HG02588 (cell line): ENCODE measurements around the gene RUSF1.
"Not testable (repeated sequence)": the region's sequence is repeated elsewhere in the genome, so short reads cannot be mapped to it uniquely, and the experiment has no call there.

Experiments used
- ATAC-seq: cut with Tn5 transposase; IDR thresholded peaks from one replicate; pipeline ENCODE4 v1.9.1; 2021; ENCODE audit warnings: mild to moderate bottlenecking, moderate library complexity; ENCODE audit not compliant: unreplicated experiment

The RUSF1 gene

GRCh38 chr16:31507929-31508705 is at the start of gene RUSF1:
Gene RUSF1, minus strand, starts transcription at chr16:31508391. Its CDS starts 18 bp downstream, at chr16:31508373.
- ATAC-seq: peak; percentile 85

DNA sequence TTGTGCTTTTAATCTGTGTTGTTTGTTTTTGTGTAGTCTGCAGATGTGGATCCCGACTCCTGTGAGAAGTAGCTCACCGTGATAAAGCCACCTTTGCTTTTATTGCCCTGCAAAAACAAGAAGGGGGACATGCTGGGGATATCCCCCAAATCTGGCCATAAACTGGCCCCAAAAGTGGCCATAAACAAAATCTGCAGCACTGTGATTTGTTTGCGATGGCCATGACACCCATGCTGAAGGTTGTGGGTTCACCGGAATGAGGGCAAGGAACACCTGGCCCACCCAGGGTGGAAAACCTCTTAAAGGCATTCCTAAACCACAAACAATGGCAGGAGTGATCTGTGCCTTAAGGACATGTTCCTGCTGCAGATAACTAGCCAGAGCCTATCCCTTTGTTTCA is 34.6 kb upstream of the RUSF1 start:
- ATAC-seq: no peak

GRCh38 chr16:31539762-31540161 is 31.6 kb upstream of the RUSF1 start:
- not testable (repeated sequence) for ATAC-seq

DNA sequence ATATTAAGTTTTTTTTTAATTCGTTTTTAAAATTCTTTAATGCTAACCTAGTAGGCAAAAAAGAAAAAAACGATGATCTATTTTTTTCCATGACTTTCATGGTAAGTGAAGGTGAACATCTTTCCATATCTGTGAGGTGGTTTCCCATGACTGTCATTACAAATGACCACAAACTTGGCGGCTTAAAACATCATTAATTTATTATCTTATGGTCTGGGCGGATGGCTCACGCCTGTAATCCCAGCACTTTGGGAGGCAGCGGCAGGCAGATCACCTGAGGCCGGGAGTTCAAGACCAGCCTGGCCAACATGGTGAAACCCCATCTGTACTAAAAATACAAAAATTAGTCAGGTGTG is 30.0 kb upstream of the RUSF1 start:
- ATAC-seq: not testable (repeated sequence)

DNA sequence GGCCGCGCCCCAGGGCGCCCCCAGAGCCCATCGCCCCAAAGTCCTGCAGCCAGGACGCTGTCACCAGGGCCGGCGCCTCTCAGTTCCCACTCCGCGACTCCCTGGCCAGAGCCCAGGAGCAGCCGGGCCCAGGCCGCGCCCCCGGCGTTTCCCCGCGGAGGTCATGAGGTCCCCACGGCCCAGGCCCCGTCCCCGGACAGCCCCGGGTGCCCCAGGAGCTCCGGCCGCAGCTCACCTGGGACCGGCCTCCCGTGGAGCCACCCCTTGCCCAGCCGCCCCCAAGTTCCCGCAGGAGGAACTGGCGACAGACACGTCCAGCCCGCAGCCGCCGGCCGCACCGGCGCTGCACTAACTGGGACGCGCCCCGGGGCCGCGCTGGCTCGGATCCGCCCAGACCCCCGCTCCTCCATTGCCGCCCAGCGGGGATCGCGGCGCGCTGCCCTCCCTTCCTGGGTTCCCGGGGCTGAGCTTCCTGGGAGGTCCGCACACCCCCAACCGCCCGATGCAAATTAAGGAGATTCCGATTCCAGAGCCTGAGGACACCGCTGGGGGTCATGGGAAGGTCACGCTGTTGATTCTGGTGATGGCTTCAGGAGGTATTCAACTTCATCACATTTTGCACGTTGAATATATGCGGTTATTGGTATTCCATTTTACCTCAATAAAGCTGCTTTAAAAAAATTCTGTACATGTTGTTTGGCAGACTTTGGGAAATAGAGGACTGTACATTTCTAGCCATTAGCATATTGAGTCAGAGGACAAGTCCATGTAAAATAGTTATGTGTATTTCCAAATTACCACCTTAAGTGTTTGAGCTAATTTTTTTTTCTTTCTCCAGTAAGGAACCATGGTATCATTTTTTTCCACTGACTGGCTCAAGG is 29.4 kb upstream of the RUSF1 start:
- ATAC-seq: no peak

GRCh38 chr16:31536804-31537361 is 28.7 kb upstream of the RUSF1 start:
- ATAC-seq: no peak

DNA sequence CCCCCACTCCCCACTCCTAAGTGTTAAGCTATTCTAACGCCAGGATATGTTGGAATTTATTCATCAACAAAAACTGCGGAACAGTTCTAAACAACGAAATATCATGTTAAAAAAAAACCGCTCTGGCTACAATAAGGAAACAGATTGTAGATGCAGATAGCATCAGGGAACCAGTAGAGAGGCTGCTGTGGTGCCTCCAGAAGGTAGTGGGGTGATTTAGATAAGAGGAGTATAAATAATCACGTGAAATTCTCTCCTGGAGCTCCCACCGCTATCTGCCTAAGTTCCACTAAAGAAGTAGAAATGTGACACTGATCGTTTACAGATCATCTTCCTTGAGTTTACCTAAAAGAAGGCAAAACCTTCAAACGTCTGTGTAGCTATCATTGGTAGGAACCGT is 27.5 kb upstream of the RUSF1 start:
- ATAC-seq: no peak

- no peak for ATAC-seq
Observed at GRCh38 chr16:31532896-31533295, 24.7 kb upstream of the RUSF1 start.

GRCh38 chr16:31532120-31532519 is 23.9 kb upstream of the RUSF1 start:
- ATAC-seq: no peak

DNA sequence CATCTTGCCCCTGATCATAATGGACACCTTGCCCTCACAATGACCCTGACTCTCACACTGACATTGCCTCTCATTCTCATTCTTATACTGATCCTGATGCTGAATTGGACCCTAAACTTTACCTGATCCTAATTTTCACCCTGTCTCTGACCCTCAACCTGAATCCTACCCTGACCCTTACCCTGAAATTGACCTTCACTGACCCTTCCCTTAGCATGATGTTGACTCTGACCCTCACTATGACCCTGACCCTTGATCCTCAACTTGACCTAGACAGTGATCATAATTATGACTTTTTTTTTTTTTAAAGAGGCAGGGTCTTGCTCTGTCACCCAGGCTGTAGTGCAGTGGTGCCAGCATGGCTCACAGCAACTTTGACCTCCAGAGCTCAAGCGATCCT is 22.9 kb upstream of the RUSF1 start:
- ATAC-seq: no peak

DNA sequence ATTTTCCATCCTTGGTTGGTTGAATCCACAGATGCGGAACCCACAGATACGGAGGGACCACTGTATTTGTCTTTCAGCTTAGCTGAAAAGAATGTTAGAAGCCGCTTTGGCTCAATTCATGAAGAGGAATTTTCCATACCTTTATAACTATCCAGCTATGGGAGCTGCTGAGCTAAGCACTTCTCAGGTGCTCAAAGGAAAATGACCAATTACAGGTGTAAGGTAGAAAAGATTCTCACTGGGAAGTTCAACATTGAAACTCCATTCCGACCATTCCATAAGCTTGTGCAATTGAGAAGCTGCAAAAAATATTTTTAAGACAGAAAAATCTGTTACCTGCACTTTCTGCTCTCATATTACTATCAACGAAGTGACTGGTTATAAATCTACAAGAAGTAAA is 22.2 kb upstream of the RUSF1 start:
- ATAC-seq: no peak

- no peak for ATAC-seq
Observed at GRCh38 chr16:31529937-31530312, 21.7 kb upstream of the RUSF1 start.

DNA sequence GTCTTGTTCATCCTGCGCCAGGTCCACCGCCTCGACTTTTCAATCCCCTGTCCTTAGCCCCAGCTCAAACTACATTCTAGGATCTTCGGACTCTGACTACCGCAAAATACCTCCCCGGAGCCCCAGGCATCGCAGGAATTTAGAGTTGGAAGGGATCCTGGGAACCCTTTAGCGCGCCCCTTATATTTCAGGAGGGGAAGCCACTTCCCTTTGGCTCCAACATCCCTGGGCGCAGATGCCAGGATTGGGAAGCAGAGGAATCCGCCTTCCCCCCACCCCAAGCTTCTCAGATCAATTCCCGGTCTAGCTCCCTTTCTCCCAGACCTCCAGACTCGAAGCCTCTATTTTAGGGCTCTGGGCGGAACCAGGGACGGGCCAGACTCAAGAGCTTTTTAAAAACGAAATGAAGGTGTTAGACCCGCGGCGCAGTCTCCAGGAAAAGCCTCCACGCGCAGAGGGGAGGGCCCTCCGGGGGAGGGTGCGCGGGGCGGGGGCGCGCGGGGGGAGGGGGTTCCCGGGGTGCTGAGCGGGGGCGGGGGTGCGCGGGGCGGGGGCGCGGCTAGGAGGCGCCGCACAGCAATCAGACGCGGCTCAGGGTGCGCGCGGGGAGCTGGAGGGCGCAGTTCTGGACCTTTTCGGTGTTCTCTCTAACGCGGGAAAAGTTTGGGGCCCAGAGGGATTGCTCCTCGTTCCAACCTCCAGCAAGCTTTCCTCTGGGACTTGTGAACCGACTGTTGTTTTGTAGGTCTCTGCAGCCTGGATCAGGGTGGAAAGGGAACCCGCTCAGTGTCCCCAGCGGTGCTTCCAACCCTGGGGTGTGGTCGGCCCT is 21.1 kb upstream of the RUSF1 start:
- ATAC-seq: no peak

- ATAC-seq: no peak
Observed at GRCh38 chr16:31528523-31529107, 20.4 kb upstream of the RUSF1 start.

DNA sequence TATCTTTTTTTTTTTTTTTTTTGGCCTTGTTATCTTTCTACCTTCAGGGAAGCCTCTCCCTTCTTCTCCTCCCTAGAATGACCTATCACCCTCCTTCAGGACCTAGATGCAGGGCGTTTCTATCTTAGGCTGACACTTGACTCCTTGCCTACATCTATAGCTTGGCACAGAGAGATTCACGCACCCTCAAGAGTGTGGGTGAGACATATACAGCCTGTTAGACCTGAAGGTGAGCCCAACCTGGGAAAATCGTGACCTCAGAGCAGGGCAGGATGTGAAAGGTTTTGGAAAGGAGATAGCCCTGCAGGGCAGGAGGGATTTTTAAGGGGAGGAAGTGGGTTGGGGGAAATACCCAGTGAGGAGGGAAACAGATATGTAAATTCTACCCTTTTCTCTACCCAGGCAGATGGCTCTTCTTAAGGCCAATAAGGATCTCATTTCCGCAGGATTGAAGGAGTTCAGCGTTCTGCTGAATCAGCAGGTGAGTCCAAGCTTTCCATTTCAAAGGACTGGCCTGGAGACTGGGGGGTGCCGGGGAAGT is 19.6 kb upstream of the RUSF1 start, which contains the start of gene AHSP:
Gene AHSP (plus strand): TSS at position 167 of the 541 bp plus-strand sequence. CDS start 240 bp downstream, at position 407.
- no peak for ATAC-seq

GRCh38 chr16:31525113-31525512 is 16.9 kb upstream of the RUSF1 start:
- ATAC-seq: no peak

DNA sequence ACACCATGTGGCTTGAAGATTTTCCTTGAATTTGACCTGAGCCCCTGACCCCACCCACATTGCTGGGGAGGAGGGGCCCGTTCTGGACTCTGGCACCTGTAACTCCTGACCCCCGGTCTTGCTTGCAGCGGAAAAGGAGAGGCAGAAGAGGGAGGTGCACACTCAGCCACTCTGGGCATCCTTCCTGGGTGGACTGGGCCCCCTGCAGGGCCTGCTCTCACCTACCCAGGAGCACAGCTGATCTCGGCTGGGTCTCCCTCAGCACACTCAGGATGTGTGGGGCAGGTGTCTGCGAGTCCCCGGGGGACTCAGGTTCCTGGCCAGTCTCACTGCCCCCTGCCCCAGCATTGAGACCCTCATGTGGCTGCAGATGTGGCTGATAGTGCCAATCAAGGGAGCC is 15.6 kb upstream of the RUSF1 start:
- not testable (repeated sequence) for ATAC-seq

DNA sequence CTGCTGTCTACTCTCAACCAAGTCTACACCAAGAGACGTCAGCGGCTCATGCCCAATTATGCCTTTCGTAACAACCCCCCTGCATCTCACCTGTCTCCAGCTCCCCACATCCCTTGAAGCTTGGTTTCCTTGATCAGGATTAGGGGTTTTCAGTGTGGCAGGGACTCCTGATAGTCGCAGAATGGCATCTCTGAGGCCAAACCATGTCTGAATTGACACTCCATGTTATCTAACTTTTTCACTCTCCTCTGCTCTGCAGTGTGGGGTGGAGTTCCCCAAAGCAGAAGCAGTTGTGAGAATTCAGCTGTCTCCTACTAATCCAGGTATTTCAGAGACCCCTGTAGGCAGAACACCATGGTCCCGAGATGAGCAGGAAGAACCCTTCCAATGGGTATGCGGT is 13.9 kb upstream of the RUSF1 start:
- no peak for ATAC-seq

GRCh38 chr16:31521368-31521767 is 13.2 kb upstream of the RUSF1 start:
- ATAC-seq: no peak

GRCh38 chr16:31519759-31520431 is 11.7 kb upstream of the RUSF1 start:
- no peak for ATAC-seq
